Memory B cell (primary cell): ENCODE data around the gene AKIRIN2.
A peak's percentile ranks its signal among the peaks of the same experiment; 100 is the strongest.
"Not testable (repeated sequence)": the region's sequence is repeated elsewhere in the genome, so short reads cannot be mapped to it uniquely, and the experiment has no call there.

Experiments used
- ATAC-seq: fragments of 150-1000 bp; cut with Tn5 transposase; 2 replicates; pipeline ENCODE4 v1.10.0; 2021; ENCODE audit warnings: low read depth, mild to moderate bottlenecking, moderate library complexity
- DNase-seq, 2 donors: peaks; one replicate each; pipeline ENCODE4 v3.0.0; 2022; ENCODE audit warnings: low spot score in 2 of 2
- H3K27ac Mint-ChIP-seq: one replicate; pipeline ENCODE4 v1.8.0; 2022; ENCODE audit warnings: mild to moderate bottlenecking, moderate library complexity, mixed read lengths
- H3K27me3 Mint-ChIP-seq: one replicate; pipeline ENCODE4 v1.8.0; 2022; ENCODE audit warnings: mixed read lengths
- H3K36me3 Mint-ChIP-seq: one replicate; pipeline ENCODE4 v1.8.0; 2022; ENCODE audit warnings: mild to moderate bottlenecking, mixed read lengths
- H3K4me1 Mint-ChIP-seq: one replicate; pipeline ENCODE4 v1.8.0; 2022; ENCODE audit warnings: mixed read lengths
- H3K4me3 Mint-ChIP-seq: one replicate; pipeline ENCODE4 v1.8.0; 2022; ENCODE audit warnings: mild to moderate bottlenecking, moderate library complexity, mixed read lengths
- H3K9me3 Mint-ChIP-seq: one replicate; pipeline ENCODE4 v1.8.0; 2022; ENCODE audit warnings: mixed read lengths

AKIRIN2 gene

GRCh38 chr6:87687296-87687695 is 14.7 kb downstream of the AKIRIN2 start:
- Mint-ChIP-seq H3K4me1 (peaks cover 31% of the 10 kb centered on the region), H3K27me3 (no peaks in the 10 kb centered on the region), H3K9me3 (no peaks in the 10 kb centered on the region), H3K36me3 (peaks cover 6% of the 10 kb centered on the region), H3K27ac (peak overlapping the region; percentile 80), H3K4me3 (no peak overlapping the region)
- ATAC-seq (no peak), DNase-seq (no peak)

- DNase-seq, H3K27me3 Mint-ChIP-seq, H3K36me3 Mint-ChIP-seq, H3K9me3 Mint-ChIP-seq, H3K4me3 Mint-ChIP-seq, ATAC-seq: not testable (repeated sequence)
- Mint-ChIP-seq H3K4me1 (peaks cover 33% of the 10 kb centered on the region), H3K27ac (peak overlapping the region; percentile 80)
Observed at GRCh38 chr6:87686636-87687205, 15.3 kb downstream of the AKIRIN2 start.

- Mint-ChIP-seq H3K9me3 (no peaks in the 10 kb centered on the region), H3K27ac (peak overlapping the region; percentile 80), H3K36me3 (peaks cover 6% of the 10 kb centered on the region), H3K27me3 (no peaks in the 10 kb centered on the region), H3K4me1 (peaks cover 28% of the 10 kb centered on the region), H3K4me3 (no peak overlapping the region)
- ATAC-seq (no peak), DNase-seq (no peak)
Observed at GRCh38 chr6:87684895-87685654, 17.0 kb downstream of the AKIRIN2 start.

GRCh38 chr6:87683890-87684289 is 18.1 kb downstream of the AKIRIN2 start:
- Mint-ChIP-seq H3K27me3 (no peaks in the 10 kb centered on the region), H3K9me3 (no peaks in the 10 kb centered on the region), H3K4me3 (no peak overlapping the region), H3K4me1 (peaks cover 31% of the 10 kb centered on the region), H3K36me3 (peaks cover 6% of the 10 kb centered on the region), H3K27ac (peak overlapping the region; percentile 80)
- no peak for DNase-seq
- no peak for ATAC-seq

GRCh38 chr6:87682310-87682709 is 19.7 kb downstream of the AKIRIN2 start:
- H3K36me3 Mint-ChIP-seq, result peaks cover 12% of the 10 kb centered on the region
- no peak overlapping the region for H3K4me3 Mint-ChIP-seq
- H3K4me1 Mint-ChIP-seq, result peaks cover 27% of the 10 kb centered on the region
- peak overlapping the region; percentile 82 for H3K27ac Mint-ChIP-seq
- DNase-seq (no peak), ATAC-seq (no peak)
- no peaks in the 10 kb centered on the region for H3K9me3 Mint-ChIP-seq
- no peaks in the 10 kb centered on the region for H3K27me3 Mint-ChIP-seq

- DNase-seq (no peak), ATAC-seq (no peak)
- Mint-ChIP-seq H3K4me3 (no peak overlapping the region), H3K27me3 (no peaks in the 10 kb centered on the region), H3K36me3 (peaks cover 24% of the 10 kb centered on the region), H3K4me1 (peaks cover 12% of the 10 kb centered on the region), H3K27ac (no peak overlapping the region), H3K9me3 (no peaks in the 10 kb centered on the region)
Observed at GRCh38 chr6:87675004-87675681, 26.9 kb downstream of the AKIRIN2 start.

GRCh38 chr6:87674290-87674689 is 27.7 kb downstream of the AKIRIN2 start:
- Mint-ChIP-seq H3K9me3 (no peaks in the 10 kb centered on the region), H3K4me1 (peaks cover 10% of the 10 kb centered on the region), H3K27me3 (no peaks in the 10 kb centered on the region), H3K4me3 (no peak overlapping the region), H3K27ac (no peak overlapping the region), H3K36me3 (peaks cover 24% of the 10 kb centered on the region)
- DNase-seq (no peak), ATAC-seq (no peak)

GRCh38 chr6:87673237-87673636 is 28.8 kb downstream of the AKIRIN2 start:
- Mint-ChIP-seq H3K4me1 (peaks cover 10% of the 10 kb centered on the region), H3K9me3 (no peaks in the 10 kb centered on the region), H3K36me3 (peaks cover 24% of the 10 kb centered on the region), H3K27ac (no peak overlapping the region), H3K27me3 (no peaks in the 10 kb centered on the region), H3K4me3 (no peak overlapping the region)
- ATAC-seq, result no peak
- no peak for DNase-seq

- ATAC-seq (no peak), DNase-seq (no peak)
- Mint-ChIP-seq H3K36me3 (peaks cover 20% of the 10 kb centered on the region), H3K4me3 (no peak overlapping the region), H3K27me3 (no peaks in the 10 kb centered on the region), H3K9me3 (no peaks in the 10 kb centered on the region), H3K4me1 (peaks cover 10% of the 10 kb centered on the region), H3K27ac (peak overlapping the region; percentile 81)
Observed at GRCh38 chr6:87672641-87673040, 29.4 kb downstream of the AKIRIN2 start.

GRCh38 chr6:87671555-87672029 is 30.4 kb downstream of the AKIRIN2 start:
- peaks cover 21% of the 10 kb centered on the region for H3K36me3 Mint-ChIP-seq
- H3K4me1 Mint-ChIP-seq, result peaks cover 10% of the 10 kb centered on the region
- no peaks in the 10 kb centered on the region for H3K27me3 Mint-ChIP-seq
- DNase-seq (no peak), ATAC-seq (no peak)
- peak overlapping the region; percentile 81 for H3K27ac Mint-ChIP-seq
- H3K9me3 Mint-ChIP-seq, result no peaks in the 10 kb centered on the region
- H3K4me3 Mint-ChIP-seq, result no peak overlapping the region

GRCh38 chr6:87670707-87671106 is 31.3 kb downstream of the AKIRIN2 start:
- Mint-ChIP-seq H3K27me3 (no peaks in the 10 kb centered on the region), H3K27ac (peak overlapping the region; percentile 81), H3K4me1 (peaks cover 10% of the 10 kb centered on the region), H3K36me3 (peaks cover 21% of the 10 kb centered on the region), H3K9me3 (no peaks in the 10 kb centered on the region), H3K4me3 (no peak overlapping the region)
- DNase-seq, result no peak
- no peak for ATAC-seq

- Mint-ChIP-seq H3K36me3 (peaks cover 18% of the 10 kb centered on the region), H3K9me3 (no peaks in the 10 kb centered on the region), H3K27me3 (no peaks in the 10 kb centered on the region), H3K4me1 (peaks cover 10% of the 10 kb centered on the region), H3K27ac (peak overlapping the region; percentile 69), H3K4me3 (no peak overlapping the region)
- ATAC-seq (peak; percentile 29), DNase-seq (no peak)
Observed at GRCh38 chr6:87669051-87669450, 33.0 kb downstream of the AKIRIN2 start.

- Mint-ChIP-seq H3K36me3 (peaks cover 22% of the 10 kb centered on the region), H3K4me1 (peaks cover 10% of the 10 kb centered on the region)
Observed at GRCh38 chr6:87668013-87668412, 34.0 kb downstream of the AKIRIN2 start.

GRCh38 chr6:87667032-87667431 is 35.0 kb downstream of the AKIRIN2 start:
- Mint-ChIP-seq H3K27ac (peak overlapping the region; percentile 26), H3K27me3 (no peaks in the 10 kb centered on the region), H3K36me3 (peaks cover 19% of the 10 kb centered on the region), H3K4me1 (peaks cover 10% of the 10 kb centered on the region), H3K4me3 (no peak overlapping the region), H3K9me3 (no peaks in the 10 kb centered on the region)
- ATAC-seq (no peak), DNase-seq (no peak)

More at GRCh38 chr6:87668013-87668412, 34.0 kb downstream of the AKIRIN2 start:
- ATAC-seq (no peak), DNase-seq (no peak)
- Mint-ChIP-seq H3K27me3 (no peaks in the 10 kb centered on the region), H3K4me3 (no peak overlapping the region), H3K9me3 (no peaks in the 10 kb centered on the region), H3K27ac (peak overlapping the region; percentile 20)
